Neuron (in vitro differentiated cells): ENCODE data around the gene KDM2A.
A peak's percentile ranks its signal among the peaks of the same experiment; 100 is the strongest.

Source experiments
- H2AFZ ChIP-seq: one replicate; pipeline ENCODE4 v1.6.1; 2013; ENCODE audit warnings: low read depth, mild to moderate bottlenecking, inconsistent platforms, low read length, moderate library complexity
- H3K27me3 ChIP-seq: one replicate; pipeline ENCODE4 v1.6.1; 2013; ENCODE audit warnings: low read length; ENCODE audit not compliant: insufficient read depth
- H3K36me3 ChIP-seq: one replicate; pipeline ENCODE4 v1.6.1; 2013; ENCODE audit warnings: low read length; ENCODE audit not compliant: insufficient read depth
- H3K4me1 ChIP-seq: one replicate; pipeline ENCODE4 v1.6.1; 2013; ENCODE audit warnings: low read length; ENCODE audit not compliant: insufficient read depth
- H3K4me3 ChIP-seq: 2 replicates; pipeline ENCODE4 v1.5.1; 2013; ENCODE audit warnings: mild to moderate bottlenecking, low read length, moderate library complexity
- H3K9me3 ChIP-seq: one replicate; pipeline ENCODE4 v1.6.1; 2013; ENCODE audit warnings: low read length

The KDM2A gene

DNA sequence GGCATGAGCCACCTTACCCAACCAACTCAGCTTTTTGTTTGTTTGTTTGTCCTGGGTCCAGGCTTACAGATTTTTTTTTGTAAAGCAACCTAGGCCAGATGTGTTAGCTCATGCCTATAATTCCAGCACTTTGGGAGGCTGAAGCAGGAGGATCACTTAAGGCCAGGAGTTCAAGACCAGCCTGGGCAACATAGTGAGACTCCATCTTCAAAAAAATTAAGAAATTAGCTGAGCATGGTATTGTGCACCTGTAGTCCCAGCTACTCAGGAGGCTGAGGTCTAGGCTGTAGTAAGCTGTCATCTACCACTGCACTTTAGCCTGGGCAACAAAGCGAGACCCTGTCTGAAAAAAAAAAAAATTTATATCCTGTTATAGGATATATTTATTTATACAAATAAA is 118.5 kb downstream of the KDM2A start:
- H3K27me3 ChIP-seq, result no peaks in the 10 kb centered on the region
- H2AFZ ChIP-seq, result no peak overlapping the region

DNA sequence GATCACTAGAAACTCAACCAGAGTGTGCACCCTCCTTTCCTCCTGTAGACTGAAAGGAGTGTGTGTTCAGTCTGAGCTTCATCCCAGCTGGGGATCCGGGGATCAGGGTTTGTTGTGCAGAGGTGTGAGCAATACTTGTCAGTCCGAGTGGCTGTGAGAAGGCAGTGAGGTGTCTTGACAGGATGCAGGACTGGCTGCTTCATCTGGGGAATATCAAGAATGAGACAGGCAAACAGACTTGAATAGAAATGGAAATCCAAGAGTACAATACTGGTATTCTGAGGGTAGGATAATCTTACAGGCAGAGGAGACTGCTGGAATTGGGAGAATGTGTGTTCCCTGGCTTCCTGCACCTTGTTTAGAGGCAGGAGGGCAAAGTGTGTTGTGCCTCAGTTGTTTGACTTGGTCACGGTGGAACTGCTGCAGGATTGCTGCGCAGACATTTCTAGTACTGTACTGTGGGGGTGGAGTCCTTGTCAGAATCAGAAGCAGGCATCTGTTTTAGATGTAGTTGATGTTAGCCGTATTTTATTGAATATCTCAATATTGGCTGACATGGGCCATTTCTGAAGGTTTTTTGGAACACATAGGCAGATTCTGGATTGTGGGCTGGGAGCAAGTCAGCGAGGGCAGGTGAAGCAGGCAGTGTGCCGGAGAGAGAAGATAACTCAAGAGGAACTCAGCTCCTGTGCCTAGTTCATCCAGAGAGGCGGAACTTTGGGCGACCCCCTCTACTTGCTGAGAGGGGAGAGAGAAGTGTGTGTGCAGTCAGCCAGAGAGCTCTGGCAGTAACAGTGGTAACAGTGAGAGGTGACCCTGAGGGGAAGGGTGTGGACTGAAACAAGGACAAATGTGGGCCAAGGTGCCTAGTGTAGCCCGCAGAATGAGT is 120.1 kb downstream of the KDM2A start:
- Histone ChIP-seq H3K36me3 (peaks cover 13% of the 10 kb centered on the region), H2AFZ (no peak overlapping the region), H3K27me3 (no peaks in the 10 kb centered on the region), H3K9me3 (no peaks in the 10 kb centered on the region), H3K4me1 (peaks cover 38% of the 10 kb centered on the region), H3K4me3 (peak overlapping the region; percentile 42)

More for the DNA sequence above, 118.5 kb downstream of the KDM2A start:
- H3K4me3 ChIP-seq, result no peak overlapping the region
- H3K36me3 ChIP-seq, result peaks cover 2% of the 10 kb centered on the region
- no peaks in the 10 kb centered on the region for H3K9me3 ChIP-seq
- H3K4me1 ChIP-seq, result peaks cover 34% of the 10 kb centered on the region

DNA sequence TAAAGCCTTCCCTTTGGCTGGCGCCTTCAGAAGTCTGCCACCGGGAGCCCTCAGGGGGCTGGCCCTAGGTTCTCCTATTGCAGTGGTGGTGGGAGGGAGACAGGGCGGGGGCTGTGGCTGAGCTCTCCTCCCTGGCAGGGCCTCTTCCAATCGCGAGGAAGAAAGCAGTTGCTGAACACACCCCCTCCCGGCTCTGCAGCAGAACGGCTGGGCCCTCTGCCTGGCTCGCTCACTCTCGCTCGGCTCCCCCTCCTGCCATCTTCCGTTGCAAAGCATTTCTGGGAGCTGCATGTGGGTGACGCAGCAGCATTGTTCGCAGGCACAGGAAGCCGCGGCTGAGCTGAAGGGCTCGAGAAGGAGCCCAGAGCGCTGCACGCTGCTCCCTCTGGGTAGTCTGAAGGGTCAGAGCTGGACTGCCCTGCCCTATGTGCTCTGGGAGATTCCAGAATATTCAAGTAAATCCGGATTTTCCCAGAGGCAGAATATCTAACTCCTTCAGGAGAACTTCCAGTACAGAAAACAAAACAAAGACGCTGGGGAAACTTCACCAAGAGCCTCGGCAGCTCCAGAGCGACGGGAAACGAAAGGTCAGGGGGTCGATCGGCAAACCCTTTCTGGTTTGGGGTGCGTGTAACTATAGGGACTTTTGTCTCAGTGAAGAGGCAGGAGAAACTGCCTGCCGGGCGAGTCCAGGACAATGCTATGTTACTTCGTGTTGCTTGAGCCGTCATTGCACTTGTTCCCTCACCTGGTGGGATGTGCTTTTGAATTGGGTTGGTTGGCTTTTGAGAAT is 120.9 kb downstream of the KDM2A start:
- H3K36me3 ChIP-seq, result peaks cover 18% of the 10 kb centered on the region
- H3K9me3 ChIP-seq, result no peaks in the 10 kb centered on the region
- H3K4me1 ChIP-seq, result peaks cover 38% of the 10 kb centered on the region
- H3K4me3 ChIP-seq, result peak overlapping the region; percentile 69
- H2AFZ ChIP-seq, result no peak overlapping the region
- H3K27me3 ChIP-seq, result no peaks in the 10 kb centered on the region

DNA sequence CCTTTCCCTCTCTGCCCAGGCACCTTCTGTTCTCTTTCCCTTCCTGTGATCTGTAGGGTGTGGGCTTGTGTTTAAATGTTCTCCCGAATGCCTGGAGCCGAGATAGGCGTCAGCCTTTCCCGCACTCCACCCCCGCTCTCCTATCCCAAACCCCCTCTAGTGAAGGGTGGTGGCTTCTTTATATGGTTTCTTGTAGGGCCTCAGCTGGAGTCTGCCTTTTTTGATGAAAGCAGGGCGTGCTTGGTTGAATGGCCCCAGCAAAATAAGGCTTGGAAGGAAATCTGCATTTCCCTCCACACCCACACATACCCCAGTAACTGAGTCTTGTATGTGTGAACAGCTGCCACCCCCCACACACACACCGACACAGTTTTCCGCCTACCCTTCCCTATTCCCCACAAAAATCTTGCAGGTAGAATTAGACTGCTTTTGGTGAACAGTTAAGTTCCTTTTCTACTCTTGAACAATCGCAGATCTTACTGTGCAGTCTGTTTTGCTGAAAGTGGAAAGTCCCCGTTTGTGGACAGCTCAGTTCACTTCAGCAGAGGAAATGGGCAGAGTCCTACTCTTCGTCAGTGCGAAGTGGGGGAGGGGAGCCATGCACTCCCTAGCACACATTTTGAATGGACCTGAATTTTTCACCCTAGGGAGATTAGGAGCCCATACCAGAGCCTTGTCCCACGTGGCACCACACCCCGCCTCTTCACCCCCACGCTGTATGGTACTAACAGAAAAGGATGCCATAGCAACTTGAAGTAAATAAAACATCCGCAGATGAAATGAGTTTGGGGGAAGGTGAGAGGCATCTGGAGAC is 121.7 kb downstream of the KDM2A start:
- H3K4me1 ChIP-seq, result peaks cover 38% of the 10 kb centered on the region
- peak overlapping the region; percentile 69 for H3K4me3 ChIP-seq
- H3K36me3 ChIP-seq, result peaks cover 26% of the 10 kb centered on the region
- no peak overlapping the region for H2AFZ ChIP-seq
- H3K9me3 ChIP-seq, result no peaks in the 10 kb centered on the region
- H3K27me3 ChIP-seq, result no peaks in the 10 kb centered on the region

DNA sequence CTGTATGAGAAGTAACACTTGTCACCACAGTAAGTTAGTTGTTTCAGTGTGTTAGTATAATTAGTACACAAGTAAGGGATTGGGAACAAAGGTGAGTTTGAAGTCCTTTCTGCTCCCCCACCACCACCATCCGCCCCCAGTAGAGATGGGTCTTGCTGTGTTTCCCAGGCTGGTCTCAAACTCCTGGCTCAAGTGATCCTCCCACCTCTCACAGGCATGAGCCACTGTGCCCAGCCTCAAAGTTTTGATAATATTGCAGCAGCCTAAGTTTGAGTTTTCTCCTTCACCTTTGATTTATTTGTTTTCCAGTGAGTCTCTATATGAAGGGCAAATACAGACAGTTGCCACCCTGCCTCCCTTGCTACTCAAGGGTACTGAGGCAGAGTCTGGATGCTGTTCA is 123.5 kb downstream of the KDM2A start:
- Histone ChIP-seq H3K36me3 (peaks cover 42% of the 10 kb centered on the region), H2AFZ (no peak overlapping the region)

DNA sequence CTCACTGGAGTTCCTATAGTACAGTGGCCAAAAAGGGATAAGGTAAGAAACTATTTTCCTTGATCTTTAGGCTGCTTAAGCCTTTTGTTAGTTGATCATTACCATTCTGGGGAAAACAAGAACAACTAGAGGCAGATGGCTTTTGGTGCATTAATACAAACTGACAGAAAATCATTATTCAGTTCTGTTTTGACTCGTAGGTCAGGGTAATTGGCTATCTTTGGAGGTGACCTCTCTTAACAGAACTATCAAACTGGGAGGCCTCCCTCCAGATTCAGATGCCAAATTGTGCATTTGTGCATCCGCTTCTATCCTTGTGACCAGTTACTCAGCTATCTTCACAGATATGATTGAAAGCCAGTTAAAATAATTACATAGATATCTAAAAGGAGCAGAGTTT is 124.0 kb downstream of the KDM2A start:
- Histone ChIP-seq H3K27me3 (no peaks in the 10 kb centered on the region), H3K9me3 (no peaks in the 10 kb centered on the region), H2AFZ (no peak overlapping the region), H3K4me3 (no peak overlapping the region), H3K4me1 (peaks cover 37% of the 10 kb centered on the region), H3K36me3 (peaks cover 47% of the 10 kb centered on the region)

More for the DNA sequence above, 123.5 kb downstream of the KDM2A start:
- Histone ChIP-seq H3K27me3 (no peaks in the 10 kb centered on the region), H3K4me3 (peak overlapping the region; percentile 16), H3K4me1 (peaks cover 38% of the 10 kb centered on the region), H3K9me3 (no peaks in the 10 kb centered on the region)

DNA sequence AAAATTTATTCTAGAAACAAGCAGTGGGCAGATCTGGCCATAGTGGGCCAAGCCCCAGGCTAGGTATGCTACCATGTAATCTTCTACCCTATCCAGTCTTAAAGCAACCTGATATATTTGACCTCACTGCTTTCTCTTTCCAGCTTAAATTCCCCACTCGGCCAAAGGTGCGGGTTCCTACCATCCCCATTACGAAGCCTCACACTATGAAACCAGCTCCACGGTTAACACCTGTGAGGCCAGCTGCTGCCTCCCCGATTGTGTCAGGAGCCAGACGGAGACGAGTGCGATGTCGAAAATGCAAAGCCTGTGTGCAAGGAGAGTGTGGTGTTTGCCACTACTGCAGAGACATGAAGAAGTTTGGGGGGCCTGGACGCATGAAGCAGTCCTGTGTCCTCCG is 126.0 kb downstream of the KDM2A start:
- Histone ChIP-seq H3K36me3 (peaks cover 67% of the 10 kb centered on the region), H3K4me1 (peaks cover 21% of the 10 kb centered on the region), H3K4me3 (no peak overlapping the region), H3K27me3 (no peaks in the 10 kb centered on the region), H2AFZ (no peak overlapping the region), H3K9me3 (no peaks in the 10 kb centered on the region)

DNA sequence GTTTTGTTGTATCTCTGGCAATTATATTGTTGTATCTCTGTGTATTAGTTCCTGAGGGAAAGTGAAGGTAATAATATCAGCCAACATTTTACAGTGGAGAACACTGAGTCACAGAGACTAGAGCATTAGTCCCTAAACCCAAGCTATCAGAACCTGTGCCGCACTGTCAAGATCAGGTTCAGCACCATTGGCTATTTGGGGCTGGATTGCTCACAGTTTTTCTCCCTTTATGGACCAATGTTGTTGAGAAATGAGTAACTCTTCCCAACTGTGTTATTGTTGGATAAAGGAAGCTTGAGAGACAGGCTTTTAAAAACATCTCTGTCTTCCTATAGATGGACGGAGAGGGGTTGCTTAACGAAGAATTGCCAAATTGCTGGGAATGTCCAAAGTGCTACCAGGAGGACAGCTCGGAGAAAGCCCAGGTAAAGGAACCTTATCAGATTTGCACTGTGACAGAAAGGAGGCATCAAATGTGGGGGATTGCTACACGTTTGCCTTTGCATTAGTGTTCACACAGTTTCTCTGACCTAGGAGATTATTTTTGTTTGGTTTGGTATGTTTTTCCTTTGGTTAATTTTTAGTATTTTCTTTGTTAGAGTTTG is 129.0 kb downstream of the KDM2A start:
- H3K36me3 ChIP-seq, result peaks cover 92% of the 10 kb centered on the region
- no peaks in the 10 kb centered on the region for H3K27me3 ChIP-seq
- no peaks in the 10 kb centered on the region for H3K9me3 ChIP-seq

DNA sequence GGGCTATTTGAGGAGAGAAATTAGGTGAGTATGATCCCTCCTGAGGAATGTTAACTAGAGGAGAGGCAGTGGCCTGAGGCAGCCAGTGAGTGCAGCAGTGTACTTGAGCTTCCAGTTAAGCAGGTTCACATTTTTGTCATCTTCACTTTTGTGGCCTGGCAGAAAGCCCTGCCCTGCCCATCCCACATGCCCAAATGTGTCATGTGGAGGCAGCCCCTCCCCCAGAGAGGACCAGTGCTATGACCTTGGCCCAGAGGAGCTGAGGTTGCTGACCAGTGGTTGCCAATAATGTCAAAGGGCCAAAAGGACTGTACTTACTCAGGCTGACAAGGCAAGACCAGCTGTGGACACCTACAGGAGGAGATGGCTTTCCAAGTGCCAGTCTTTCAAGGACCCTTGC is 129.6 kb downstream of the KDM2A start:
- no peaks in the 10 kb centered on the region for H3K9me3 ChIP-seq
- H3K27me3 ChIP-seq, result no peaks in the 10 kb centered on the region
- no peaks in the 10 kb centered on the region for H3K4me1 ChIP-seq
- H3K4me3 ChIP-seq, result no peak overlapping the region
- H2AFZ ChIP-seq, result no peak overlapping the region
- H3K36me3 ChIP-seq, result peaks cover 94% of the 10 kb centered on the region

More for the DNA sequence above, 129.0 kb downstream of the KDM2A start:
- no peak overlapping the region for H3K4me3 ChIP-seq
- H3K4me1 ChIP-seq, result no peaks in the 10 kb centered on the region
- H2AFZ ChIP-seq, result no peak overlapping the region

DNA sequence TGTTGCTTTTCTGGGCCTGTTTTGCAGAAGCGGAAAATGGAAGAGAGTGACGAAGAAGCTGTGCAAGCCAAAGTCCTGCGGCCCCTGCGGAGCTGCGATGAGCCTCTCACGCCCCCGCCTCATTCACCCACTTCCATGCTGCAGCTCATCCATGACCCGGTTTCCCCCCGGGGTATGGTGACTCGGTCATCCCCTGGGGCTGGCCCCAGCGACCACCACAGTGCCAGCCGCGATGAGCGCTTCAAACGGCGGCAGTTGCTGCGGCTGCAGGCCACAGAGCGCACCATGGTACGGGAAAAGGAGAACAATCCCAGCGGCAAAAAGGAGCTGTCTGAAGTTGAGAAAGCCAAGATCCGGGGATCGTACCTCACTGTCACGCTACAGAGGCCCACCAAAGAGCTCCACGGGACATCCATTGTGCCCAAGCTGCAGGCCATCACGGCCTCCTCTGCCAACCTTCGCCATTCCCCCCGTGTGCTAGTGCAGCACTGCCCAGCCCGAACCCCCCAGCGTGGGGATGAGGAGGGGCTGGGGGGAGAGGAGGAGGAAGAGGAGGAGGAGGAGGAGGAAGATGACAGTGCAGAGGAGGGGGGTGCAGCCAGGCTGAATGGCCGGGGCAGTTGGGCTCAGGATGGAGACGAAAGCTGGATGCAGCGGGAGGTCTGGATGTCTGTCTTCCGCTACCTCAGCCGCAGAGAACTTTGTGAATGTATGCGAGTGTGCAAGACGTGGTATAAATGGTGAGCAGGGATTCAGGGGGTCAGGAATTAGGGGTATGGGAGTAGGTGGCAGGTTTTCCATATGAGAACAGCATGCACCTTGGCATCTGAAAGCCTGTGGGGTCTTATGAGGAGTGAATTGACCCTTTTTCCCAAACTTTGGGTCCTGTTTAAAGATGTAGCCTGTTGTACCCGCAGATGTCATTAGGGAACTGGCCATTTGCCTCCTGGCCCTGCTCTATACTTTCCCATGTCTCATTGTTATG is 131.3 kb downstream of the KDM2A start:
- Histone ChIP-seq H2AFZ (no peak overlapping the region), H3K4me3 (no peak overlapping the region), H3K4me1 (no peaks in the 10 kb centered on the region), H3K9me3 (no peaks in the 10 kb centered on the region), H3K27me3 (no peaks in the 10 kb centered on the region), H3K36me3 (peaks cover 97% of the 10 kb centered on the region)

DNA sequence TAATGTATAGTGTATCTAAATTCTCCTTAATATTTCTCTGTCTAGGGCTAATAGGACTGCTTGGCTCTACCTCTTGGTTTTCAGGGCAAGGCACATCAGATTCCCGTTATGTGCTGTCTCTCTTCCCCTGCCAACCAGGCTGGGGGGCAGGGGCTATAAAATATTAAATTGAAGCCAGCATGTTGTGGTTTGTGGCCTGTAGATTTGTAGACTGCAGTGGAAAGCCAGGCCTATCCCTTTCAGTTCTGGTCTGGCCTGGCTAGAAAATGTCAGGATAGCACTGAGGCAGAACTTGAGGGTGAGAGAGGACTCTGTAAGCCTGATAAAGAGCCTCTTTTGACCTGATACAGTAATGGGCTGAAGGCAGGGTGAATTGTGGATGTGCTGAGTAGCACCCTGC is 132.8 kb downstream of the KDM2A start:
- no peaks in the 10 kb centered on the region for H3K4me1 ChIP-seq
- no peaks in the 10 kb centered on the region for H3K9me3 ChIP-seq
- H3K4me3 ChIP-seq, result no peak overlapping the region
- H3K36me3 ChIP-seq, result peaks cover 97% of the 10 kb centered on the region
- H3K27me3 ChIP-seq, result no peaks in the 10 kb centered on the region
- no peak overlapping the region for H2AFZ ChIP-seq
